K562 (cell line): Measurements from ENCODE around the gene NSMCE1. TPM values are rescaled to one million over a fixed set of nuclear protein-coding genes. Genes with fewer than 3 reads are reported as not detected.

ENCODE experiments used
- ATF7 ChIP-seq: fragments of 450-650 bp; IDR thresholded peaks from 2 replicates; pipeline ENCODE4 v1.7.1; 2014; ENCODE audit warnings: mild to moderate bottlenecking, moderate library complexity
- ELF2 ChIP-seq: fragments of 250-450 bp; sonication (Bioruptor Pico); IDR thresholded peaks from 2 replicates; pipeline ENCODE4 v1.5.0; 2021; ENCODE audit warnings: mild to moderate bottlenecking
- NCOR1 ChIP-seq: fragments of 450-650 bp; IDR thresholded peaks from 2 replicates; pipeline ENCODE4 v1.6.1; 2016; ENCODE audit warnings: mild to moderate bottlenecking, moderate library complexity
- NFRKB ChIP-seq: fragments of 450-650 bp; IDR thresholded peaks from 2 replicates; pipeline ENCODE4 v1.6.1; 2016; ENCODE audit warnings: low read depth
- SMARCC2 ChIP-seq: fragments of 450-650 bp; IDR thresholded peaks from 2 replicates; pipeline ENCODE4 v1.6.1; 2017; ENCODE audit warnings: antibody characterized with exemption, moderate library complexity, mild to moderate bottlenecking, low read depth
- SPI1 ChIP-seq: IDR thresholded peaks from 2 replicates; pipeline ENCODE4 v1.6.1; 2011; ENCODE audit warnings: low read depth, low read length, control low read depth, borderline replicate concordance
- SREBF2 ChIP-seq: sonication (generic); formaldehyde crosslinking; IDR thresholded peaks from 2 replicates; pipeline ENCODE4 v1.4.0; 2020; ENCODE audit warnings: mild to moderate bottlenecking, missing genetic modification reagents
- ZFP30 ChIP-seq: fragments of 250-450 bp; sonication (Bioruptor Pico); IDR thresholded peaks from 2 replicates; pipeline ENCODE4 v1.8.0; 2022; ENCODE audit warnings: moderate library complexity, mild to moderate bottlenecking, inconsistent platforms, borderline replicate concordance
- ZNF239 ChIP-seq: fragments of 250-450 bp; sonication (Bioruptor Pico); IDR thresholded peaks from 2 replicates; pipeline ENCODE4 v1.4.0; 2020; ENCODE audit warnings: mild to moderate bottlenecking
- polyA plus RNA-seq, 8 experiments: library from polyadenylated mRNA; depleted of rRNA in 4 of 8; stranded (reverse) in 5 of 8; unstranded in 3 of 8; fragments of >200 nt; fragmentation: Nextera tagmentation in 2 of 8; fragmentation: Illumina TruSeq in 1 of 8; extraction: Ambion mirVana in 2 of 8; extraction: Trizol in 1 of 8; gene quantifications; 2 replicates each; pipeline versions ENCODE4 v1.2.1 to v1.2.3, GENCODE V29; 2011 to 2014; ENCODE audit warnings: inconsistent platforms in 1 of 8, missing spikeins in 1 of 8
- total RNA-seq, 7 experiments: library from RNA; depleted of rRNA in 6 of 7; stranded (reverse); fragments of >200 nt in 6 of 7; fragmentation: Illumina TruSeq in 2 of 7; extraction: Trizol in 2 of 7; gene quantifications; 2 replicates each; pipeline versions ENCODE4 v1.2.1 to v1.2.3, GENCODE V29; 2011 to 2021; ENCODE audit warnings: low replicate concordance in 1 of 7
- TF ChIP-seq, protein P1 (sequence below): fragments of 450-650 bp; IDR thresholded peaks from 2 replicates; pipeline ENCODE4 v1.6.1; 2016; ENCODE audit warnings: mild to moderate bottlenecking, moderate library complexity
- TF ChIP-seq, protein P2 (sequence below): fragments of 250-450 bp; sonication (Bioruptor Pico); IDR thresholded peaks from 2 replicates; pipeline ENCODE4 v1.5.0; 2021
- TF ChIP-seq, protein P3 (sequence below): sonication (generic); formaldehyde crosslinking; IDR thresholded peaks from 2 replicates; pipeline ENCODE4 v1.8.0; 2022; ENCODE audit warnings: missing genetic modification reagents, mild to moderate bottlenecking, moderate library complexity, borderline replicate concordance
- TF ChIP-seq, protein P4 (sequence below): fragments of 450-650 bp; IDR thresholded peaks from 2 replicates; pipeline ENCODE4 v1.6.1; 2017; ENCODE audit warnings: mild to moderate bottlenecking, moderate library complexity

The NSMCE1 gene
- total and polyA plus RNA-seq, 9 of the 15 experiments (the other 6 are each of a cell fraction or from before 2014, with no cell fraction given) = 52.1 to 163 (median 61.5) TPM

DNA sequence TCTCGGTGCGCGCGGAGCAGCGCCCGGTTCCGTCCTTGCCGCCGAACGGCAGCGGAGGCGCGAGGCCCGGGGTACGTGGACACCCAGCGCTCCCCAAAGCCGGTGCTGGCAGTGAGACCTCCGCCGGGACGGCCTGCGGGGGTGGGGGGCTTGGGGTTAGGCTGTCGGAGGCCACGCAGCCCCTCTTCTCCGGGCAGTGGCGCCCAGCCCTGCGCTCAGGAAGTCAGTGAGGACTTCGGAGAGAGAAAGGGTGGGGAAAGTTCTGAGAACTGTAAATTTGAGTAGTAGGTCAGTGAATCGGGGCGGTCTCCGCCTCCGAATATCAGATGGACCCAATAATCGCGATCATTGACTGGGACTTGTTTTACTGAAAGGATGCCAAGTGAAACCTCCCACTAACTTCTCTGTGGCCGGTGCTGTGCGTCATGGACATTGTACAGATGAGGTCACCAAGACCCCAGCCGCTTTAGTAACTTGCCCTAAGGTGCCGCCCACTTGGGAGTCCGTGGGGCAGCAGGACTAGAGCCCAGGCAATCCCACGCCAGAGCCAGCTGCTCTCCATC, 45.7 kb upstream of the NSMCE1 start (continued):
- TF ChIP-seq SMARCC2 (no peak), SREBF2 (CRISPR knock-in tag) (no peak), ELF2 (CRISPR knock-in tag) (no peak), NFRKB (no peak), ATF7 (0 out of 2 replicates have a peak, but pooled peaks have one; percentile 33), NCOR1 (no peak), ZFP30 (CRISPR knock-in tag) (no peak), SPI1 (no peak), ZNF239 (CRISPR knock-in tag) (no peak)
- TF ChIP-seq, protein P1, sequence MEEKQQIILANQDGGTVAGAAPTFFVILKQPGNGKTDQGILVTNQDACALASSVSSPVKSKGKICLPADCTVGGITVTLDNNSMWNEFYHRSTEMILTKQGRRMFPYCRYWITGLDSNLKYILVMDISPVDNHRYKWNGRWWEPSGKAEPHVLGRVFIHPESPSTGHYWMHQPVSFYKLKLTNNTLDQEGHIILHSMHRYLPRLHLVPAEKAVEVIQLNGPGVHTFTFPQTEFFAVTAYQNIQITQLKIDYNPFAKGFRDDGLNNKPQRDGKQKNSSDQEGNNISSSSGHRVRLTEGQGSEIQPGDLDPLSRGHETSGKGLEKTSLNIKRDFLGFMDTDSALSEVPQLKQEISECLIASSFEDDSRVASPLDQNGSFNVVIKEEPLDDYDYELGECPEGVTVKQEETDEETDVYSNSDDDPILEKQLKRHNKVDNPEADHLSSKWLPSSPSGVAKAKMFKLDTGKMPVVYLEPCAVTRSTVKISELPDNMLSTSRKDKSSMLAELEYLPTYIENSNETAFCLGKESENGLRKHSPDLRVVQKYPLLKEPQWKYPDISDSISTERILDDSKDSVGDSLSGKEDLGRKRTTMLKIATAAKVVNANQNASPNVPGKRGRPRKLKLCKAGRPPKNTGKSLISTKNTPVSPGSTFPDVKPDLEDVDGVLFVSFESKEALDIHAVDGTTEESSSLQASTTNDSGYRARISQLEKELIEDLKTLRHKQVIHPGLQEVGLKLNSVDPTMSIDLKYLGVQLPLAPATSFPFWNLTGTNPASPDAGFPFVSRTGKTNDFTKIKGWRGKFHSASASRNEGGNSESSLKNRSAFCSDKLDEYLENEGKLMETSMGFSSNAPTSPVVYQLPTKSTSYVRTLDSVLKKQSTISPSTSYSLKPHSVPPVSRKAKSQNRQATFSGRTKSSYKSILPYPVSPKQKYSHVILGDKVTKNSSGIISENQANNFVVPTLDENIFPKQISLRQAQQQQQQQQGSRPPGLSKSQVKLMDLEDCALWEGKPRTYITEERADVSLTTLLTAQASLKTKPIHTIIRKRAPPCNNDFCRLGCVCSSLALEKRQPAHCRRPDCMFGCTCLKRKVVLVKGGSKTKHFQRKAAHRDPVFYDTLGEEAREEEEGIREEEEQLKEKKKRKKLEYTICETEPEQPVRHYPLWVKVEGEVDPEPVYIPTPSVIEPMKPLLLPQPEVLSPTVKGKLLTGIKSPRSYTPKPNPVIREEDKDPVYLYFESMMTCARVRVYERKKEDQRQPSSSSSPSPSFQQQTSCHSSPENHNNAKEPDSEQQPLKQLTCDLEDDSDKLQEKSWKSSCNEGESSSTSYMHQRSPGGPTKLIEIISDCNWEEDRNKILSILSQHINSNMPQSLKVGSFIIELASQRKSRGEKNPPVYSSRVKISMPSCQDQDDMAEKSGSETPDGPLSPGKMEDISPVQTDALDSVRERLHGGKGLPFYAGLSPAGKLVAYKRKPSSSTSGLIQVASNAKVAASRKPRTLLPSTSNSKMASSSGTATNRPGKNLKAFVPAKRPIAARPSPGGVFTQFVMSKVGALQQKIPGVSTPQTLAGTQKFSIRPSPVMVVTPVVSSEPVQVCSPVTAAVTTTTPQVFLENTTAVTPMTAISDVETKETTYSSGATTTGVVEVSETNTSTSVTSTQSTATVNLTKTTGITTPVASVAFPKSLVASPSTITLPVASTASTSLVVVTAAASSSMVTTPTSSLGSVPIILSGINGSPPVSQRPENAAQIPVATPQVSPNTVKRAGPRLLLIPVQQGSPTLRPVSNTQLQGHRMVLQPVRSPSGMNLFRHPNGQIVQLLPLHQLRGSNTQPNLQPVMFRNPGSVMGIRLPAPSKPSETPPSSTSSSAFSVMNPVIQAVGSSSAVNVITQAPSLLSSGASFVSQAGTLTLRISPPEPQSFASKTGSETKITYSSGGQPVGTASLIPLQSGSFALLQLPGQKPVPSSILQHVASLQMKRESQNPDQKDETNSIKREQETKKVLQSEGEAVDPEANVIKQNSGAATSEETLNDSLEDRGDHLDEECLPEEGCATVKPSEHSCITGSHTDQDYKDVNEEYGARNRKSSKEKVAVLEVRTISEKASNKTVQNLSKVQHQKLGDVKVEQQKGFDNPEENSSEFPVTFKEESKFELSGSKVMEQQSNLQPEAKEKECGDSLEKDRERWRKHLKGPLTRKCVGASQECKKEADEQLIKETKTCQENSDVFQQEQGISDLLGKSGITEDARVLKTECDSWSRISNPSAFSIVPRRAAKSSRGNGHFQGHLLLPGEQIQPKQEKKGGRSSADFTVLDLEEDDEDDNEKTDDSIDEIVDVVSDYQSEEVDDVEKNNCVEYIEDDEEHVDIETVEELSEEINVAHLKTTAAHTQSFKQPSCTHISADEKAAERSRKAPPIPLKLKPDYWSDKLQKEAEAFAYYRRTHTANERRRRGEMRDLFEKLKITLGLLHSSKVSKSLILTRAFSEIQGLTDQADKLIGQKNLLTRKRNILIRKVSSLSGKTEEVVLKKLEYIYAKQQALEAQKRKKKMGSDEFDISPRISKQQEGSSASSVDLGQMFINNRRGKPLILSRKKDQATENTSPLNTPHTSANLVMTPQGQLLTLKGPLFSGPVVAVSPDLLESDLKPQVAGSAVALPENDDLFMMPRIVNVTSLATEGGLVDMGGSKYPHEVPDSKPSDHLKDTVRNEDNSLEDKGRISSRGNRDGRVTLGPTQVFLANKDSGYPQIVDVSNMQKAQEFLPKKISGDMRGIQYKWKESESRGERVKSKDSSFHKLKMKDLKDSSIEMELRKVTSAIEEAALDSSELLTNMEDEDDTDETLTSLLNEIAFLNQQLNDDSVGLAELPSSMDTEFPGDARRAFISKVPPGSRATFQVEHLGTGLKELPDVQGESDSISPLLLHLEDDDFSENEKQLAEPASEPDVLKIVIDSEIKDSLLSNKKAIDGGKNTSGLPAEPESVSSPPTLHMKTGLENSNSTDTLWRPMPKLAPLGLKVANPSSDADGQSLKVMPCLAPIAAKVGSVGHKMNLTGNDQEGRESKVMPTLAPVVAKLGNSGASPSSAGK = 0 out of 2 replicates have a peak, but pooled peaks have one; percentile 13
- TF ChIP-seq, protein P2, sequence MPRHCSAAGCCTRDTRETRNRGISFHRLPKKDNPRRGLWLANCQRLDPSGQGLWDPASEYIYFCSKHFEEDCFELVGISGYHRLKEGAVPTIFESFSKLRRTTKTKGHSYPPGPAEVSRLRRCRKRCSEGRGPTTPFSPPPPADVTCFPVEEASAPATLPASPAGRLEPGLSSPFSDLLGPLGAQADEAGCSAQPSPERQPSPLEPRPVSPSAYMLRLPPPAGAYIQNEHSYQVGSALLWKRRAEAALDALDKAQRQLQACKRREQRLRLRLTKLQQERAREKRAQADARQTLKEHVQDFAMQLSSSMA = no peak
- TF ChIP-seq, protein P3, sequence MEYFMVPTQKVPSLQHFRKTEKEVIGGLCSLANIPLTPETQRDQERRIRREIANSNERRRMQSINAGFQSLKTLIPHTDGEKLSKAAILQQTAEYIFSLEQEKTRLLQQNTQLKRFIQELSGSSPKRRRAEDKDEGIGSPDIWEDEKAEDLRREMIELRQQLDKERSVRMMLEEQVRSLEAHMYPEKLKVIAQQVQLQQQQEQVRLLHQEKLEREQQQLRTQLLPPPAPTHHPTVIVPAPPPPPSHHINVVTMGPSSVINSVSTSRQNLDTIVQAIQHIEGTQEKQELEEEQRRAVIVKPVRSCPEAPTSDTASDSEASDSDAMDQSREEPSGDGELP = no peak
- TF ChIP-seq, protein P4, sequence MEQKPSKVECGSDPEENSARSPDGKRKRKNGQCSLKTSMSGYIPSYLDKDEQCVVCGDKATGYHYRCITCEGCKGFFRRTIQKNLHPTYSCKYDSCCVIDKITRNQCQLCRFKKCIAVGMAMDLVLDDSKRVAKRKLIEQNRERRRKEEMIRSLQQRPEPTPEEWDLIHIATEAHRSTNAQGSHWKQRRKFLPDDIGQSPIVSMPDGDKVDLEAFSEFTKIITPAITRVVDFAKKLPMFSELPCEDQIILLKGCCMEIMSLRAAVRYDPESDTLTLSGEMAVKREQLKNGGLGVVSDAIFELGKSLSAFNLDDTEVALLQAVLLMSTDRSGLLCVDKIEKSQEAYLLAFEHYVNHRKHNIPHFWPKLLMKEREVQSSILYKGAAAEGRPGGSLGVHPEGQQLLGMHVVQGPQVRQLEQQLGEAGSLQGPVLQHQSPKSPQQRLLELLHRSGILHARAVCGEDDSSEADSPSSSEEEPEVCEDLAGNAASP = no peak
